ENCODE data around the gene TSC2. TPM values are rescaled to one million over a fixed set of nuclear protein-coding genes. Genes with fewer than 3 reads are reported as not detected.

The TSC2 gene
- total and polyA plus RNA-seq, 9 of the 15 experiments (the other 6 are each of a cell fraction or from before 2014, with no cell fraction given), result 1.3 to 68.1 (median 16.6) TPM

DNA sequence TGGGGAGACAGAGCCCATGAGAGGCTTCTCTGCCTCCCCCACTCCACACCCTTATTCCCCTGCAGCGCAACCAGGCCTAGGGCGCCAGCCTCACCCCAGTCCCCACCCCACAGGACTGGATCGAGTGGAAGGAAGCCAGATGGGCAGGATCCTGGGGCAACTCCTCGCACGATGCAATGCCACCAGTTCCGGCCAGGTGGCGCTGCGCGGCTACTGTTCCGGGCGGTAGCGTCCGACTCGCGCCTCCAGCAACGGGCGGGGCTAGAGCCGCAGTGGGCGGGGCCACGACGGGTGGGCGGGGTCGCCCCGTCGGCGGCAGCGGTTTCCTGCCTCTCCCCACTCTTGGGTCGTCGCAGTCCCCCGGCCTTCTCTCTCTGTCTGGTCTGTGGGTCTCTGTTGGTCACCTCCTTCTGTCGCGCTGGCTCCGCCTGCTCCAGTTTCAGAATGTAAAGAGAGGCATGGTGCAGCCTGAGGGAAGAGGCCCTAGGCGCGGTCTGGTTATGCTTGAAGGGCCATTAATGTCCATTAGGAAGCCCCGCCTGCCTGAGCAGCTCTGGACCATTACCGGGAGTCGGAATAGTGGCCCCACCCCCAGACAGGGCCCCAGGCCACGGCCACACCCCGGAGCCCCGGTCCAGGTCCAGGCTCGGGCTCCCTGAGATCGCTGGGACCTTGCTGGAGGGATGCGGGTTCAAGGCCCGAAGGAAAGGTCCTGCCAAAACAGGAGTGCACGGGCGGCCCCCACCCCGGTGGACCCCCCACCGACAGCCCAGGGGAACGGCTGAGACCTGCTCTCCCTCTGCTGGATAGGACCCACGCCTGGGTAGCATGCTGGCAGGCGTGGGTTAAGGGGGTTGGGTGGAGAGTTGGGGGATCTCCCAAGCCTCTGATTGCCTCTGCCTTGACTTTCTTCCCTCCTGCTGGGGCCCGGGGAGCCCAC is 24.4 kb upstream of the TSC2 start (continued):
- TF ChIP-seq, protein P1, sequence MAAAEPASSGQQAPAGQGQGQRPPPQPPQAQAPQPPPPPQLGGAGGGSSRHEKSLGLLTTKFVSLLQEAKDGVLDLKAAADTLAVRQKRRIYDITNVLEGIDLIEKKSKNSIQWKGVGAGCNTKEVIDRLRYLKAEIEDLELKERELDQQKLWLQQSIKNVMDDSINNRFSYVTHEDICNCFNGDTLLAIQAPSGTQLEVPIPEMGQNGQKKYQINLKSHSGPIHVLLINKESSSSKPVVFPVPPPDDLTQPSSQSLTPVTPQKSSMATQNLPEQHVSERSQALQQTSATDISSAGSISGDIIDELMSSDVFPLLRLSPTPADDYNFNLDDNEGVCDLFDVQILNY (CRISPR knock-in tag; IDR thresholded peaks at IDR 0.05), result no peak
- TF ChIP-seq XRCC4 (IDR thresholded peaks at IDR 0.05; ENCODE audit: extremely low read depth, insufficient read depth, insufficient read length) (no peak), RB1 (IDR thresholded peaks at IDR 0.05; ENCODE audit: low read depth) (peak; percentile 87), CBFB (CRISPR knock-in tag; IDR thresholded peaks at IDR 0.05) (peak; percentile 41; the same call in 1 of the 2 replicates), ZNF140 (CRISPR knock-in tag; IDR thresholded peaks at IDR 0.05) (no peak), CTCFL (IDR thresholded peaks at IDR 0.05; ENCODE audit: borderline replicate concordance, insufficient read depth, low read depth, low read length, poor library complexity, severe bottlenecking) (peak; percentile 16), HMG20A (CRISPR knock-in tag; conservative IDR thresholded peaks at IDR 0.05) (no peak), MYC (IDR thresholded peaks at IDR 0.05; ENCODE audit: low read depth, low read length) (peak; percentile 64; the same call in 1 of the 2 replicates), MYC (CRISPR knock-in tag; IDR thresholded peaks at IDR 0.05; ENCODE audit: borderline replicate concordance, low read depth) (no peak), NELFE (IDR thresholded peaks at IDR 0.05; ENCODE audit: insufficient read depth, insufficient read length) (no peak), MEF2A (IDR thresholded peaks at IDR 0.05; ENCODE audit: control insufficient read depth, low read depth, low read length) (no peak), BACH1 (tag; IDR thresholded peaks at IDR 0.05) (no peak), TRIM25 (IDR thresholded peaks at IDR 0.05; ENCODE audit: borderline replicate concordance) (no peak)
- TF ChIP-seq, protein P2, sequence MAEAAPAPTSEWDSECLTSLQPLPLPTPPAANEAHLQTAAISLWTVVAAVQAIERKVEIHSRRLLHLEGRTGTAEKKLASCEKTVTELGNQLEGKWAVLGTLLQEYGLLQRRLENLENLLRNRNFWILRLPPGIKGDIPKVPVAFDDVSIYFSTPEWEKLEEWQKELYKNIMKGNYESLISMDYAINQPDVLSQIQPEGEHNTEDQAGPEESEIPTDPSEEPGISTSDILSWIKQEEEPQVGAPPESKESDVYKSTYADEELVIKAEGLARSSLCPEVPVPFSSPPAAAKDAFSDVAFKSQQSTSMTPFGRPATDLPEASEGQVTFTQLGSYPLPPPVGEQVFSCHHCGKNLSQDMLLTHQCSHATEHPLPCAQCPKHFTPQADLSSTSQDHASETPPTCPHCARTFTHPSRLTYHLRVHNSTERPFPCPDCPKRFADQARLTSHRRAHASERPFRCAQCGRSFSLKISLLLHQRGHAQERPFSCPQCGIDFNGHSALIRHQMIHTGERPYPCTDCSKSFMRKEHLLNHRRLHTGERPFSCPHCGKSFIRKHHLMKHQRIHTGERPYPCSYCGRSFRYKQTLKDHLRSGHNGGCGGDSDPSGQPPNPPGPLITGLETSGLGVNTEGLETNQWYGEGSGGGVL (CRISPR knock-in tag; IDR thresholded peaks at IDR 0.05), result no peak
- TF ChIP-seq, protein P3, sequence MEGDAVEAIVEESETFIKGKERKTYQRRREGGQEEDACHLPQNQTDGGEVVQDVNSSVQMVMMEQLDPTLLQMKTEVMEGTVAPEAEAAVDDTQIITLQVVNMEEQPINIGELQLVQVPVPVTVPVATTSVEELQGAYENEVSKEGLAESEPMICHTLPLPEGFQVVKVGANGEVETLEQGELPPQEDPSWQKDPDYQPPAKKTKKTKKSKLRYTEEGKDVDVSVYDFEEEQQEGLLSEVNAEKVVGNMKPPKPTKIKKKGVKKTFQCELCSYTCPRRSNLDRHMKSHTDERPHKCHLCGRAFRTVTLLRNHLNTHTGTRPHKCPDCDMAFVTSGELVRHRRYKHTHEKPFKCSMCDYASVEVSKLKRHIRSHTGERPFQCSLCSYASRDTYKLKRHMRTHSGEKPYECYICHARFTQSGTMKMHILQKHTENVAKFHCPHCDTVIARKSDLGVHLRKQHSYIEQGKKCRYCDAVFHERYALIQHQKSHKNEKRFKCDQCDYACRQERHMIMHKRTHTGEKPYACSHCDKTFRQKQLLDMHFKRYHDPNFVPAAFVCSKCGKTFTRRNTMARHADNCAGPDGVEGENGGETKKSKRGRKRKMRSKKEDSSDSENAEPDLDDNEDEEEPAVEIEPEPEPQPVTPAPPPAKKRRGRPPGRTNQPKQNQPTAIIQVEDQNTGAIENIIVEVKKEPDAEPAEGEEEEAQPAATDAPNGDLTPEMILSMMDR (IDR thresholded peaks at IDR 0.05 in 2 of 3, conservative IDR thresholded peaks at IDR 0.05 in 1 of 3; ENCODE audit: insufficient read depth in 2 of 3, low read depth in 1 of 3, low read length in 3 of 3), result peak; percentile 93 to 97 (median 96)
- TF ChIP-seq, protein P4, sequence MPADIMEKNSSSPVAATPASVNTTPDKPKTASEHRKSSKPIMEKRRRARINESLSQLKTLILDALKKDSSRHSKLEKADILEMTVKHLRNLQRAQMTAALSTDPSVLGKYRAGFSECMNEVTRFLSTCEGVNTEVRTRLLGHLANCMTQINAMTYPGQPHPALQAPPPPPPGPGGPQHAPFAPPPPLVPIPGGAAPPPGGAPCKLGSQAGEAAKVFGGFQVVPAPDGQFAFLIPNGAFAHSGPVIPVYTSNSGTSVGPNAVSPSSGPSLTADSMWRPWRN (IDR thresholded peaks at IDR 0.05; ENCODE audit: low read depth), result no peak

Data from K562 (cell line).